Measurements from ENCODE around the gene CACNA1B. TPM values are rescaled to one million over a fixed set of nuclear protein-coding genes. Genes with fewer than 3 reads are reported as not detected.

The CACNA1B gene
- total RNA-seq, 1 experiment from 2014 or later = 7.8 TPM

DNA sequence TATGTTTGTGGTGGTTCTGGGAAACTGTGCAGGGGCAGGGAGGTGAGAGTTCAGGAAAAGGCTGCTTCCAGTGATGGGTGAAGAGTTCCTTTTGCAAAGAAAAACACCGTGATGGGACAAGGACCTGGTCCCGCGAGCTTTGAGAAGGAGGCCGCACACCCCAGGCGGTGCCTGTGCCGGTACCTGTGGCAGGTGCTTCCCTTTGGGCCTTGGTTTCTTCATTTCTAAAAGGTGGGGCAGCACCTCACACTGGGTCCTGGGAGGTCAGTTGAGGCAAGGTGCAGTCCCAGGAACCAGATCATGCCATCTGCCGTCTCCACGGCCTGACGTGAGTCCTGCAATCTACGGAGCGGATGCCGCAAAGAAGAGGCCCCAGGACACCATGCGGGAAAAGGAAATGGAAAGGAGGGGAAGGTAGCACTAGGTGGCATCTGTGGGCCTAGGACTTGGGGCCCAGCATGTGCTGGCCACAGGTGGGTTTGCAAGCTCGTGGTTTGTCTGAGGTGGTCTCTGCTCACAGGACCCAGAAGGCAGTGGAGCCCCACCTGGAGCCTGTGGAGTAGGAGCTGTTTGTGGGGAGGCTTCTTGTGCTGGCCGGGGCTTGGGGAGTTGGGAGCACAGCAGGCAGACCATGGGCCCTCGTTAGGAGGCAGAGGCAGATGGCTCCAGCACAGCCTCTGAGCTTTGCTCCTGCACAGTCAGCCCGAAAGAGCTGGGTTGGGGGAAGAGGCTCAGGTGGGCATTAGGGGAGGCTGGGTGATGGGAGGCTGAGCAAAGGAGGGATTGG lies 131.6 kb downstream of the CACNA1B start:
- Histone ChIP-seq H3K4ac (ENCODE audit: low read depth, low read length) (no peak overlapping the region), H4K20me1 (ENCODE audit: control insufficient read depth, insufficient read depth, insufficient read length) (no peaks in the 10 kb centered on the region), H3K14ac (ENCODE audit: insufficient read depth, low read length) (no peak overlapping the region), H3K9me3 (ENCODE audit: control insufficient read depth, low read depth, low read length) (no peaks in the 10 kb centered on the region), H2BK120ac (ENCODE audit: low read depth, low read length, poor library complexity, severe bottlenecking) (no peak overlapping the region), H4K91ac (ENCODE audit: insufficient read length, low read depth, low read length) (no peak overlapping the region), H3K79me1 (ENCODE audit: insufficient read depth, low read depth, low read length, poor library complexity, severe bottlenecking) (no peaks in the 10 kb centered on the region), H3K18ac (ENCODE audit: insufficient read length, low read depth, low read length) (no peak overlapping the region), H2BK12ac (ENCODE audit: insufficient read length, low read depth, low read length) (no peak overlapping the region), H3K9ac (ENCODE audit: extremely low read depth, insufficient read length, low read length) (no peak overlapping the region), H4K5ac (ENCODE audit: insufficient read length, low read depth, low read length) (no peak overlapping the region), H2BK5ac (ENCODE audit: insufficient read length, low read length) (no peak overlapping the region), H3K27ac (ENCODE audit: insufficient read length, low read depth, low read length) (no peak overlapping the region), H2BK20ac (ENCODE audit: low read depth, low read length, poor library complexity, severe bottlenecking) (no peak overlapping the region), H4K8ac (replicated peaks; ENCODE audit: insufficient read length, low read depth, low read length) (no peak overlapping the region), H3K23ac (ENCODE audit: insufficient read length, low read depth, low read length) (no peak overlapping the region), H3T11ph (ENCODE audit: low read length) (no peak overlapping the region), H3K4me1 (ENCODE audit: insufficient read depth, low read length) (no peaks in the 10 kb centered on the region), H3K56ac (ENCODE audit: insufficient read length, low read depth, low read length) (no peak overlapping the region), H3K4me2 (ENCODE audit: insufficient read depth, insufficient read length, low read length) (no peak overlapping the region), H2AFZ (ENCODE audit: low read length) (no peak overlapping the region), H2AK5ac (ENCODE audit: insufficient read length, low read length) (no peak overlapping the region), H3K23me2 (ENCODE audit: insufficient read length, low read depth, low read length, poor library complexity, severe bottlenecking) (no peaks in the 10 kb centered on the region), H2BK15ac (ENCODE audit: low read depth, low read length) (no peak overlapping the region), H3K27me3 (ENCODE audit: insufficient read depth, low read length) (no peaks in the 10 kb centered on the region), H3K79me2 (ENCODE audit: insufficient read depth, low read length) (no peaks in the 10 kb centered on the region)
- DNase-seq = peak; percentile 17
- TF ChIP-seq, protein P1, sequence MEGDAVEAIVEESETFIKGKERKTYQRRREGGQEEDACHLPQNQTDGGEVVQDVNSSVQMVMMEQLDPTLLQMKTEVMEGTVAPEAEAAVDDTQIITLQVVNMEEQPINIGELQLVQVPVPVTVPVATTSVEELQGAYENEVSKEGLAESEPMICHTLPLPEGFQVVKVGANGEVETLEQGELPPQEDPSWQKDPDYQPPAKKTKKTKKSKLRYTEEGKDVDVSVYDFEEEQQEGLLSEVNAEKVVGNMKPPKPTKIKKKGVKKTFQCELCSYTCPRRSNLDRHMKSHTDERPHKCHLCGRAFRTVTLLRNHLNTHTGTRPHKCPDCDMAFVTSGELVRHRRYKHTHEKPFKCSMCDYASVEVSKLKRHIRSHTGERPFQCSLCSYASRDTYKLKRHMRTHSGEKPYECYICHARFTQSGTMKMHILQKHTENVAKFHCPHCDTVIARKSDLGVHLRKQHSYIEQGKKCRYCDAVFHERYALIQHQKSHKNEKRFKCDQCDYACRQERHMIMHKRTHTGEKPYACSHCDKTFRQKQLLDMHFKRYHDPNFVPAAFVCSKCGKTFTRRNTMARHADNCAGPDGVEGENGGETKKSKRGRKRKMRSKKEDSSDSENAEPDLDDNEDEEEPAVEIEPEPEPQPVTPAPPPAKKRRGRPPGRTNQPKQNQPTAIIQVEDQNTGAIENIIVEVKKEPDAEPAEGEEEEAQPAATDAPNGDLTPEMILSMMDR (conservative IDR thresholded peaks at IDR 0.05) = no peak
- H3K27me3 Mint-ChIP-seq (ENCODE audit: low read depth) = no peaks in the 10 kb centered on the region; the same call in 1 of the 2 replicates
- H3K4me3 Mint-ChIP-seq = no peak overlapping the region
- H3K4me1 Mint-ChIP-seq = peaks cover 0 to 7% of the 10 kb centered on the region in 2 experiments; a peak in 2 of 4 replicates
- peaks cover 0 to 4% (median 0%) of the 10 kb centered on the region in 3 experiments; a peak in 1 of 7 replicates for H3K36me3 Mint-ChIP-seq (ENCODE audit: insufficient read depth in 1 of 3, low read depth in 3 of 3)
- no peaks in the 10 kb centered on the region; a peak in 1 of 5 replicates for H3K9me3 Mint-ChIP-seq
- no CpG with 5 or more reads among the region's 17 CpGs for WGBS (ENCODE audit: extremely low coverage, insufficient read length, low lambda C conversion rate)
- H3K27ac Mint-ChIP-seq = peak overlapping the region in 2 of 3 experiments; percentile 49 to 85; a peak in 3 of 7 replicates
